ELF-1 (cell line): ENCODE measurements around the gene AKAP13.

Experiments
- DNase-seq: peaks from one replicate; pipeline ENCODE4 v3.0.0-alpha.2; 2016; ENCODE audit warnings: low read depth, low spot score

The AKAP13 gene

DNA sequence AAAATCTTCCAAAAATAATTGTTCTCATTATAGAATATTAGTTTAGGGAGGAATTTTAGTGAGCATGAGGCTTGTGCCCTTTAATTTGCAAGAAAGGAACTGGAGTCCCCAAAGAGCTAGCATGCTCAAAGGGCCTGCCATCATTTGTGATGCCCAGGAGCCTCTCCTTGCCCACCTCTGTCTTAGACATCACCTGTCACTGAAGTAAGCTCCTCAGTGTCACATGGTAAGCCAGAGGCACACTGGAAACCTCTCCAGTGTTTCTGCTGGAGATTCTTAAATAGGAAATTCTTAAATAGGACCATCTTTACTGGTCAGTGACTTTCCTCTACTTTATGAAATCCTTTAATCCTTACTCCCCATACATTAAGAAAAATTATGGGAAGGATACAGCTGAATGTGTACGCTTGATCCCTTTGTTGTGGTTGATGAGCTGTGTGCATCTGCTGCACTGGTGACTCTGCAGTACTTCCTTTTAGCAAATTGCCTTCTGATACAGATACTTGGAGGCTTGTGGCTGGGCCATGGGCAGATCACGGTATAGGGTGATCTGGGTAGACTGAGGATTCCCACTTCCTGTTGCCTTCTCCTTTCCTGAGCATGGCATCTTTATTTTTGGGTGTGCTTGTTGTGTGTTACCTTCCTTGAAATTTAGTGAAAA lies 216.9 kb downstream of the AKAP13 start:
- DNase-seq, result no peak

DNA sequence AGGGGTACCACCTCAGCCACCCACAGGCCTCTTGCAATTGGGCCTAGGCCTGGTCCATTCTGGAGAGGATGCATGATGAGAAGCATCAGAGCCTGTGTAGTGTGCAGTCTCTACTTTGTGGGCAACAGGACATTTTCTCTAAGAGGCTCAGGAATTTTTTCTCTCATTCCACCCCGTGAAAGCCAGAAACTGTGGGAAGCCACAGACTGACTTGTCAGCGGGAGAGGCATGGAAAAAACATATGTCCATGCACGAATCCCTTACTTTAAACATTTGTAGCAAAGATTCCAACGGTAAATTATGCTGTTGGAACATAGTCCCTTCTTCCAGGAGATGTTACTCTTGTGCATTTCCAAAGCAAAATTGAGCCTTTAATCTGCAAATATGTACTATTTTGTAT lies 217.8 kb downstream of the AKAP13 start:
- DNase-seq, result no peak

DNA sequence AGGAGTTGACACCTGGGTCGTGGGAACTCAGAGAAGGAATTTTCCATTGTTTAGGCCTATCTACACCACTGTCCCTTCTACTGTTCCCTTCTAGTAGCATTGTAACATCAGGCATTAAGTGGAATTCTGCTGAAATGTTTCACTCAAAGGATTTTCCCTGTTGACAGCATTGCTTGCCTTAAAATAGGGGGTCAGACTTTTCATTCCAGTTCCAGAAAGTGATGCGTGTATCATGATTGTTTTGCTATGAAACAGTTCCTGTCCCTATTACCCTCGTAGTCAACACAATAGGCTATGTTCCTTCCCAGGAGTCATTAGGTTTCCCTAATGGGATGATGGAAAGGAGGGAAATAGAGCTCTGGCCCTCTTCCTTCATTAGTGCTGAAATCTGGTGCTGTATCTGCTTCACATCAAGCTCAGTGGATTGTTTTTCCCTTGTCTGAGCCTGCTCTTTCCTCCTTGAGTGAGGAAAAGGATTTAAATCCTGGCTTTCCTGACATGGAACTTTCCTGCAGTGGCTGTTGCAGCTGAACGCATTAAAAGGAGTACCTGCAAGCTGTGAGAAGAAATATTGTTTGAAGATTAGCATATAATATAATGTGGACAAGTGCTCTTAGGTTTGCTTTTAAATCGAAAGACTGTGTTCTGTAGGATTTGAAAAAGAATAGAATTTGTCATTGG lies 218.5 kb downstream of the AKAP13 start:
- DNase-seq, result no peak

GRCh38 chr15:85600001-85600400 lies 219.6 kb downstream of the AKAP13 start:
- DNase-seq, result no peak

DNA sequence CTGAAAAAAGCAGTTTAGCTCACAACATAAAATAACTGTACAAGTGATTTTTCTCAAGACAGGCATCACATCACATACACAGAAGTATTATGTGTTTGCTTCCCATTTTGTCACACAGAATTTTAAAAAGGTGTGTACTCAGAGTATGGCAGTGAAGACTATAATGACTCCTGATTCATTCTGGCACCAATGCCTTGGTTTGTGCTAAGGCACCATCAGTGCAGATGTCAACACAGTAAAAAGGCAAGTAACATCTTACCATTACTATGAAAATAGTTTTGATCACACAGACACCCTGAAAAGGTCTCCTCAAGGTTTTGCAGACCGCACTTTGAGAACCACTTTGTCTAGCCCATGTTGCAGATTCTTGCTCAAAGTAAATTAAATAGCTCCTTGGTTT lies 222.8 kb downstream of the AKAP13 start:
- no peak for DNase-seq

- DNase-seq, result no peak
Measured at GRCh38 chr15:85603703-85604102, 223.3 kb downstream of the AKAP13 start.

- DNase-seq, result no peak
Measured at GRCh38 chr15:85604194-85604593, 223.8 kb downstream of the AKAP13 start.

DNA sequence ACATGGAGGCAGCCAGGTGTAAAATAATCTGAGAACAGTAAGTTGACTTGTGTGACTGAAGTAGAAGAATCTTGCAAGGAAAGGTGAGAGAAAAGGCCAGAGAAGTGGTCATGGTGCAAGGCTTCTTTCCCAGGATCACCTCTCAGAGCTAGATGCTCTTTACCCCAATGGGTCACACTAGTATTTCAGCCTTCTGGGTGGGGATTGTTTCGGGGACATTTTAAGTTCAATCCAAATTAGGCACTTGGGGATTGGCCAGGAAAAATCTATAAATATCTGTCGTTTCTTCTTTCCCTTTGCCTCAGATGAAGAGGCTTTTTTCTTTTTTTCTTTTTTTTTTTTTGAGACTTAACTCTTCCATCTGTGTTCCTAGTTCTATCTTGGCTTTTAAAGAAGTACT lies 226.3 kb downstream of the AKAP13 start:
- DNase-seq, result no peak

GRCh38 chr15:85607141-85607806 lies 226.9 kb downstream of the AKAP13 start:
- DNase-seq, result no peak

GRCh38 chr15:85607842-85608241 lies 227.4 kb downstream of the AKAP13 start:
- no peak for DNase-seq

DNA sequence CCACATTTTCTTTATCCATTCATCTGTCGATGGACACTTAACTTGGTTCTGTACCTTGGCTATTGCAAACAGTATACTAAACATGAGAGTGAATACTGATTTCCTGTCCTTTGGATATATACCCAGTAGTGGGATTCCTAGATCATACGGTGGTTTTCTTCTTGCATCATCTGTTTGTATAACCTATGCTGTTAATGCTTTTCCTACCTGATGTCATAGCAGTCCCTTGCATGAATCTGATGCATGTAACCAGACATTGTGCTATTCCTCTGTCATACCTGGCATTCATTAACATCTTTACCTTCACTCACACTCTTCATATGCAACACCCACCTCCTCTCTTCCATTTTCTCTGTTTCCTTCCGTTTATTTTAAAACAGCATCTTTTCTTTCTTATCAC lies 229.1 kb downstream of the AKAP13 start:
- DNase-seq, result no peak

- no peak for DNase-seq
Measured at GRCh38 chr15:85611361-85611760, 231.0 kb downstream of the AKAP13 start.

DNA sequence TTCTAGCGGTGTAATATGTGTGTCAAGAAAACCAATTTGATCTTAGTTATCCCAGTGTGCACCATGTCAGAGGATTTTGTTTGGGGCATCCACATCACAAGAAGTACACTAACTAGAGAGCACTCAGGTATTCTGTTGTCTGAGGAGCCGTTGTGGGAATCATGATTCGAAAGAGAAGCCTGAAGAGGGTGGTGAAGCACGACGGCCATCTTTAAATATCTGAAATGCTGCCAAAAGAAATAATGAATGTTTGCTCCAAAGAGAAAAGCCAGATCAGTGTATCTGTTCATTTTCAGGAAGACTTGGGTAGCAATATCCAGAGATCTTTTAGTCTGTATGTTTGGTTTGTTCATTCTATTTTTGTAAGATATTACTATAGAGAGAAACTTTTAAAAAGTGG lies 233.7 kb downstream of the AKAP13 start:
- DNase-seq, result no peak

DNA sequence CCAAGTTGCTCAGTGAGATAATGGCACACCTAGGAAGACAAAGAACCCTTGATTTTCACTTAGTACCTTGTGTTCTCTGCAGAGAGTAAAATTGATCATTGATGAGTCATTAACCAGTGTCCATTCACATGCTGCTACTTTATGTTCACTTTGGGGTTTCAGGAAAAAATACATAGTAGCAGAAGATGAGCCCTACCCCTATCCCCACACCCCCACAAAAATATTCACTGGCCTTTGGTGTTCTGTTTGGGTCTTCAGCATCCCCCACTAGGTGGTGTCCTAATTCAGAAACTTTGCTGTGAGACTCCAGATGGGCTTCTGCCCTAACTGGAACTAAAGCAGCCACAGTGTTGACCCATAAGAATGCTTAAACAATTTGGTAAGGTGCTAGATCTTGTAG lies 235.5 kb downstream of the AKAP13 start:
- DNase-seq, result peak; percentile 38

GRCh38 chr15:85616549-85617110 lies 236.2 kb downstream of the AKAP13 start:
- DNase-seq, result no peak

DNA sequence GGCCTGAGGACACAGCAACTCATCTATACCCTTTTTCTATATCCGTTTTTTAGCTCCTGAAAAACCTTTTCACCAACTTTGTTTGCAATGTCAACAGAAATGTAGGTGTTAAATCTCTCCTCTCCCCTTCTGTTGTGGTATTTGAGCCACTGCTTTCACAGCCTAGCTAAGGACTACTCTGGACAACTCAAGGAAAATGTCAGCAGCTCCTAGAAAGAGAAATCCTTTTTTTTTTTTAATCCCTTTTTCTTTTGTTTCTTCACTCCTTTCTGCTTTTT lies 237.8 kb downstream of the AKAP13 start:
- peak; percentile 13 for DNase-seq

- peak; percentile 64 for DNase-seq
Measured at GRCh38 chr15:85618956-85619491, 238.6 kb downstream of the AKAP13 start.

DNA sequence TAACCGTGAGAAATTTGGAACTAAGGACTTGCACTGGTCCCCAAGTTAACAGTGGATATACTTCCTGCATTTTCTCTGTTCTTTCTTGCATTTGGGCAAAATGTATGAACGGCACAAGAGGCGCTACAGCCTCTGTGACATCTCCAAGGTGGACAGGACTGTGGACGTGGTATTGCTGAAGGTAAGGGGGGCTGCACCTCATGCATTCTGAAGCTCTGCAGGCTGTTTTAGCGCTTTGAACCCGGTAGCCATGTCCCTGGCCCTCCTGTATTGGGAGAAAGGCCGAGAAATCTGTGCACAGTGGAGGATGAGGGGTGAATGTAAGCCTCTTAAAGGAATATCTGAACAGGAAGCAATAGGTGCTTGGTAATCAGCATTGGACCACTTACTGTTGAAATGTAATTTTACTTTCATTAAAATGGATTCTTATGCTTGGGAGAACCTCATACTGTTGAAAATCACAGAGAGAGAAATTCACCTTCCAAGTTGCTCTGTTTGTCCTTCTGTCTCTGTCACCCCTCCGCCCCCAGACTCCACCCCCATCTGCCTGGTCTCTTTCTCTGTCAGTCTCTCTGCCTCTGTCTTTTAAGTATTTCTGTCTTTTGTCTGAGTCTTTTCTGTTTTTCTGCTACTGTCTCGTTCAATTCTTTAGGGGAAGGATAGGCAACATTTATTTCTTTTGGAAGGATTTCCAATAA lies 239.7 kb downstream of the AKAP13 start:
- DNase-seq, result no peak

GRCh38 chr15:85620690-85621049 lies 240.3 kb downstream of the AKAP13 start:
- no peak for DNase-seq

DNA sequence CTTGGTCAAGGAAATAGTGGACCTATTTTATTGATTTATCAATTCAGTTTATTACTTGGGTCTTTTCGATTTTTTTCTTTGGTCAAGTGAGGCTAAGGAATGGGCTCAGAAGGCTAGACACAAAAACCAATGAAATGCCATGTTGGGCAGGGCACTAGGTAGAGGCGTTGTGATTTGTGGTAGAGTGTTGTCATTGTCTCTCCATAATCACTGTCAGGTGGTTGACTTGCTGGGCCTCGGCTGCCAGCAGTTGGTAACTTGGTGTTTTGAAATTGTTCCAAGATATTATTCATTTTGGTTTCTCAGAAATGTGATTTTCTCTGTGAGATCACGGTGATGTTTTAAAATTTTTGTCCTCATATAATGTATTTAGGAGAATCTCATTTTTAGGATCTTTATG lies 240.7 kb downstream of the AKAP13 start:
- DNase-seq, result no peak

DNA sequence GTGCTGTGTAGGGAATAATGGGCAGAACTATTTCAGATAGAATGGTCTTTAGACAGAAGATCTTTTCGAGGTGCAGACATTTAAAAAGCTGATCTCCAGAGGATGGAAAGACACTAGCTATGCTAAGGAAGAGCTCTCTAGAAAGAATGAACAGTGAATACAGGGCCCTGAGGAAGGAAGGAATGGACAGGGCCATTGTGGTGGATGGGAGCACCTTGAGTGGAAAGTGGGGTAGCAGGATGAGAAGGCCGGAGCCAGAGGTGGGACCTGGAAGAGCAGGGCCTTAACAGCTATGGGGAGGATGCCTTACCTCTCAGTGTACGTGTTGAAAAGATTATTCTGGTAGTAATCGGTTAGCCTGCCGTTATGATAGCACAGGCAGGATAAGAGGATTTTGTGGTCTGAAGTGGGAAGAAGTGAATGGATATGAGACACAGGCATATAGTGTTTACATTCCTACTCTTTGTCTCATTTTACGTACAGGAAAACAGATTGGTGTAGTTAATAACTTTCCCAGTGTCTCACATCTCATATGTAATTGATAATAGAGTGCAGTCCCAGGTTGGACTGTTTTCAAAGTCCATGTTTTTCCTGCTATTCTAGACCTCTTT lies 241.9 kb downstream of the AKAP13 start:
- no peak for DNase-seq
